AG10803 (cell line): ENCODE results near the gene KATNB1.
A peak's percentile ranks its signal among the peaks of the same experiment; 100 is the strongest.

Experiments used
- DNase-seq: peaks from one replicate; pipeline ENCODE4 v3.0.0; 2010; ENCODE audit warnings: low read depth
- H3K4me3 ChIP-seq: 2 replicates; pipeline ENCODE4 v1.5.1; 2011; ENCODE audit warnings: mild to moderate bottlenecking, low read length, control low read depth
- TF ChIP-seq, protein P1 (sequence below): conservative IDR thresholded peaks from 2 replicates; pipeline ENCODE4 v1.5.1; 2011; ENCODE audit warnings: mild to moderate bottlenecking, low read length, control low read depth, inconsistent platforms

KATNB1 gene

DNA sequence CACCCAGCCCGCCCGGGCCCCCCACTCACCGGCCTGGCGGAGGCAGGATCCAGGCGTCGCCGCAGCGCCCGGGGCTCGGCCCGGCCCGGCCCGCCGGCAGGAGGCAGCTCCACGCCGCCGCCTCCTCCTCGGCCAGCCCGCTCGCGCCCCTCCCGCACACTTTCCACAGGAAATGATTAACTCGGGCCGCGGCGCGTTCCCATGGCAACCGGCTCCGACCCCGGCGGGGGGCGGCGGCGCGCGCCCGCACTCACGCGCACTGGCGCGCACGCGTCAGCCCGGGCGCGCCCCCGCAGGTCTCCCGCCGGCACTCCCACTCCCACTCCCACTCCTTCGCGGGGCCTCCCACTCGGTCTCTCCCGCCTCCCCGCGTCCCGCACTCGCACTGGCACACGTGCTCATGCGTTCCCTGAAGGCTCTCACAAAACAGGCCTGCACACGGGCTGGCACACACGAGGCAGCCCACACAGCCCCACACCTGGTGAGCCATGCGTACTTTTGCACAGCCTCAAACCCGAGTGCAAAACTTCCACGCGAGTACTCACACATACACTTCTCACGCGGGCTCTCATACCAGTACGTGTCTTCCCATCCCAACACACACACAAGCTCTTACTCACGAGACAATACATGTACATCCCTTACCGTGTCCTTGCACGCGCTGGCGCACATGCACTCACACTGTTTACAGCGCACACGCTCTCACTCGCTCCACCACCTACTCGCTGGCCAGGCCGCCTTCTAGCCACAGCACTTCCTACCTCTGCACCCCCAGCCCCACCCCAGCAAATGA, 67.0 kb downstream of the KATNB1 start, which contains the start of gene KIFC3:
Gene KIFC3 (minus strand): TSS at position 151 of the 793 bp plus-strand sequence. CDS start 4,248 bp downstream, outside the sequence.
- peak within 1 kb of the TSS; percentile 82 for H3K4me3 ChIP-seq
- TF ChIP-seq, protein P1, sequence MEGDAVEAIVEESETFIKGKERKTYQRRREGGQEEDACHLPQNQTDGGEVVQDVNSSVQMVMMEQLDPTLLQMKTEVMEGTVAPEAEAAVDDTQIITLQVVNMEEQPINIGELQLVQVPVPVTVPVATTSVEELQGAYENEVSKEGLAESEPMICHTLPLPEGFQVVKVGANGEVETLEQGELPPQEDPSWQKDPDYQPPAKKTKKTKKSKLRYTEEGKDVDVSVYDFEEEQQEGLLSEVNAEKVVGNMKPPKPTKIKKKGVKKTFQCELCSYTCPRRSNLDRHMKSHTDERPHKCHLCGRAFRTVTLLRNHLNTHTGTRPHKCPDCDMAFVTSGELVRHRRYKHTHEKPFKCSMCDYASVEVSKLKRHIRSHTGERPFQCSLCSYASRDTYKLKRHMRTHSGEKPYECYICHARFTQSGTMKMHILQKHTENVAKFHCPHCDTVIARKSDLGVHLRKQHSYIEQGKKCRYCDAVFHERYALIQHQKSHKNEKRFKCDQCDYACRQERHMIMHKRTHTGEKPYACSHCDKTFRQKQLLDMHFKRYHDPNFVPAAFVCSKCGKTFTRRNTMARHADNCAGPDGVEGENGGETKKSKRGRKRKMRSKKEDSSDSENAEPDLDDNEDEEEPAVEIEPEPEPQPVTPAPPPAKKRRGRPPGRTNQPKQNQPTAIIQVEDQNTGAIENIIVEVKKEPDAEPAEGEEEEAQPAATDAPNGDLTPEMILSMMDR, result no peak
- DNase-seq, result peak; percentile 74

GRCh38 chr16:57803134-57803990, 67.8 kb downstream of the KATNB1 start:
- TF ChIP-seq, protein P1, result no peak
- H3K4me3 ChIP-seq, result no peak overlapping the region
- no peak for DNase-seq

GRCh38 chr16:57804111-57804837, 68.7 kb downstream of the KATNB1 start:
- peak; percentile 39 for DNase-seq
- H3K4me3 ChIP-seq, result no peak overlapping the region
- TF ChIP-seq, protein P1, result no peak

- TF ChIP-seq, protein P1, result no peak
- H3K4me3 ChIP-seq, result no peak overlapping the region
- DNase-seq, result no peak
Observed at GRCh38 chr16:57805176-57805575, 69.6 kb downstream of the KATNB1 start.
